ENCODE measurements around the gene ZSCAN23. TPM values are rescaled to one million over a fixed set of nuclear protein-coding genes. Genes with fewer than 3 reads are reported as not detected.

The ZSCAN23 gene
- total and polyA plus RNA-seq, 10 donors, result 0.14 to 4.6 (median 2.4) TPM; not detected in 1

DNA sequence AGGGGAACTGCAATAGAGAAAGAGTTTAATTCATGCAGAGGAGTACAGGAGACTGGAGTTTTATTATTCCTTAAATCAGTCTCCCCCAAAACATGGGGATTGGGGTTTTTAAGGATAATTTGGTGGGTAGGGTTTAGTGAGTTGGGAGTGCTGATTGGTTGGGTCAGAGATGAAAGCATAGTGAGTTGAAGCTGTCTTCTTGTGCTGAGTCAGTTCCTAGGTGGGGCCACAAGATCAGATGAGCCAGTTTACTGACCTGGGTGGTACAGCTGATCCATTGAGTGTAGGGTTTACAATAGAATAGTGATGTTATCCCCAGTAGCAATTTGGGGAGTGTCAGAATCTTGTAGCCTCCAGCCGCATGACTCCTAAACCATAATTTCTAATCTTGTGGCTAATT, 43.2 kb upstream of the ZSCAN23 start:
- DNase-seq, result no peak
- Histone ChIP-seq H3K27ac (no peak overlapping the region), H3K27me3 (replicated peaks in 1 of 7) (peaks cover 0 to 82% (median 44%) of the 10 kb centered on the region in 7 donors), H3K4me1 (peaks cover 0 to 20% (median 10%) of the 10 kb centered on the region in 6 donors), H3K36me3 (no peaks in the 10 kb centered on the region), H3K9me3 (no peaks in the 10 kb centered on the region), H3K4me3 (no peak overlapping the region)
- intact Hi-C loops (cut with DNase I; ENCODE audit: low total_unique reads), result no loop called here
- TF ChIP-seq POLR2AphosphoS5 (IDR thresholded peaks at IDR 0.05) (no peak), CTCF (IDR thresholded peaks at IDR 0.05 in 8 of 11, conservative IDR thresholded peaks at IDR 0.05 in 3 of 11) (no peak), POLR2A (IDR thresholded peaks at IDR 0.05) (no peak)
- 93 to 100% (median 94%) methylated on average over 1 of the region's 1 CpG for WGBS, 5 donors

DNA sequence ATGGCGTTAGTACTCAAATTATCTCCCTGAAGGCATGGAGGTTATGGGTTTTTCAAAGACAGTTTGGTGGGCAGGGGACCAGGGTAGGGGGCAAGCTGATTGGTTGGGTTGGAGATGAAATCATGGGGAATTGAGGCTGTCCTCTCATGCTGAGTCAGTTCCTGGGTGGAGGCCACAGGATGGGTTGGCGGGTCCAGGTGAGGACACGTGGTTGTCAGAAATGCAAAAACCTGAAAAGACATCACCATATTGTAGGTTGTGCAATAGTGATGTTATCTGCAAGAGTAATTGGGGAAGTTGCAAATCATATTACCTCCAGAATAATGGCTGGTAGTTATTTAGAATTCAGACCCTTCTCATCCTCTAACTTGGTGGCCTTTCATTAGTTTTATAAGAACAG, 42.2 kb upstream of the ZSCAN23 start:
- Histone ChIP-seq H3K27me3 (replicated peaks in 1 of 7) (peaks cover 0 to 82% (median 34%) of the 10 kb centered on the region in 7 donors), H3K36me3 (no peaks in the 10 kb centered on the region), H3K9me3 (no peaks in the 10 kb centered on the region), H3K4me3 (no peak overlapping the region), H3K27ac (no peak overlapping the region), H3K4me1 (peaks cover 0 to 18% (median 9%) of the 10 kb centered on the region in 6 donors)
- no peak for DNase-seq
- WGBS, 5 donors, result 75 to 92% (median 84%) methylated on average over 3 of the region's 3 CpGs
- intact Hi-C loops (cut with DNase I; ENCODE audit: low total_unique reads), result no loop called here
- TF ChIP-seq POLR2AphosphoS5 (IDR thresholded peaks at IDR 0.05) (no peak), POLR2A (IDR thresholded peaks at IDR 0.05) (no peak), CTCF (IDR thresholded peaks at IDR 0.05 in 8 of 11, conservative IDR thresholded peaks at IDR 0.05 in 3 of 11) (no peak)

DNA sequence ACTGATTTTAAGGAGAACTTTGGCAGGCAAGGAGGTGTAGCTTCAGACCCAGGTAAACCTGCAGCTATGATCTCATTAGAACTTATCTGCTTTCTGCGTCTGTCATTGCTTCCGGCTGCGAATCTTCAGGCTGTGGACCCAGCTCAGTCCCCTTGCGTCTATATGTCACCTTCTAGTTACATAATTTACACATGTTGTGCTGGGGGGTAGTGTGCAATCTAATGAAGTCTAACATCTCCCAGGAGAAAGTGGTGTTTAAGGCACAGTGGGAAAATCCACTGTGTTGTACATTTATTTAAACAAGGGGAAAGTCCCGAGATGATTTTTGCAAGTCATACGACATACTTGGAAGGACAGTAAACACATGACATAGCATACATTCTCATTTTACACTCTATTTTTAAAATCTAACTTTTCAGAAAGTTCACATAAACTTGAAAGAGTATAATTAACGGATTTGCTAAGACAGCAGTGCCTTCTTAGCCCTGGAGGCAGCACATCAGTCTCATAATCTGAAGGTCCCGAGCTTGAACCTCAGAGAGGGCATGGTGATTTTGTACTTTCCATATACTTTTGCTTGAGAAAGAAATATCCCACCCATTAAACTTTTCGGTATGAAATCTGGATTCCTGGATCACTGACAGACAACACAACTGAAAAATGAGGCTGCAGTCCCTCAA, 37.1 kb upstream of the ZSCAN23 start:
- Histone ChIP-seq H3K27ac (no peak overlapping the region), H3K36me3 (no peaks in the 10 kb centered on the region), H3K9me3 (no peaks in the 10 kb centered on the region), H3K27me3 (replicated peaks in 1 of 7) (peaks cover 0 to 75% (median 7%) of the 10 kb centered on the region in 7 donors), H3K4me3 (no peak overlapping the region), H3K4me1 (no peaks in the 10 kb centered on the region)
- intact Hi-C loops (cut with DNase I; ENCODE audit: low total_unique reads), result no loop called here
- DNase-seq, result no peak
- TF ChIP-seq CTCF (IDR thresholded peaks at IDR 0.05 in 8 of 11, conservative IDR thresholded peaks at IDR 0.05 in 3 of 11), result no peak
- TF ChIP-seq POLR2A (IDR thresholded peaks at IDR 0.05), result no peak
- no peak for TF ChIP-seq POLR2AphosphoS5 (IDR thresholded peaks at IDR 0.05)
- 64 to 73% (median 68%) methylated on average over 9 of the region's 9 CpGs for WGBS, 5 donors

- intact Hi-C loops (cut with DNase I; ENCODE audit: low total_unique reads), result no loop called here
- WGBS, 5 donors, result 49 to 76% (median 57%) methylated on average over 12 of the region's 12 CpGs
- no peaks in the 10 kb centered on the region for H3K9me3 ChIP-seq
- no peak overlapping the region for H3K4me3 ChIP-seq
- H3K4me1 ChIP-seq, result no peaks in the 10 kb centered on the region
- no peak overlapping the region for H3K27ac ChIP-seq
- H3K36me3 ChIP-seq, result no peaks in the 10 kb centered on the region
- DNase-seq, result no peak
- H3K27me3 ChIP-seq (replicated peaks in 1 of 7), result peaks cover 0 to 87% (median 25%) of the 10 kb centered on the region in 7 donors
- TF ChIP-seq POLR2AphosphoS5 (IDR thresholded peaks at IDR 0.05), result no peak
- no peak for TF ChIP-seq CTCF (IDR thresholded peaks at IDR 0.05 in 8 of 11, conservative IDR thresholded peaks at IDR 0.05 in 3 of 11)
- no peak for TF ChIP-seq POLR2A (IDR thresholded peaks at IDR 0.05)
Observed at GRCh38 chr6:28478518-28478917, 35.2 kb upstream of the ZSCAN23 start.
